SK-N-MC (cell line): ENCODE data around the gene F2RL1.

Experiments
- EZH2 ChIP-seq: fragments of 200-600 bp; sonication (generic); IDR thresholded peaks from one replicate; pipeline ENCODE4 v1.6.1; 2017; ENCODE audit warnings: antibody characterized with exemption
- FOXP2 ChIP-seq: optimal IDR thresholded peaks from 2 replicates; pipeline ENCODE3; 2011; ENCODE audit warnings: mild to moderate bottlenecking, moderate library complexity; ENCODE audit not compliant: insufficient read depth; ENCODE audit errors: extremely low read length, control extremely low read depth
- POLR2AphosphoS5 ChIP-seq: IDR thresholded peaks from 2 replicates; pipeline ENCODE4 v1.6.1; 2012; ENCODE audit warnings: mild to moderate bottlenecking, low read depth, low read length, borderline replicate concordance

DNA sequence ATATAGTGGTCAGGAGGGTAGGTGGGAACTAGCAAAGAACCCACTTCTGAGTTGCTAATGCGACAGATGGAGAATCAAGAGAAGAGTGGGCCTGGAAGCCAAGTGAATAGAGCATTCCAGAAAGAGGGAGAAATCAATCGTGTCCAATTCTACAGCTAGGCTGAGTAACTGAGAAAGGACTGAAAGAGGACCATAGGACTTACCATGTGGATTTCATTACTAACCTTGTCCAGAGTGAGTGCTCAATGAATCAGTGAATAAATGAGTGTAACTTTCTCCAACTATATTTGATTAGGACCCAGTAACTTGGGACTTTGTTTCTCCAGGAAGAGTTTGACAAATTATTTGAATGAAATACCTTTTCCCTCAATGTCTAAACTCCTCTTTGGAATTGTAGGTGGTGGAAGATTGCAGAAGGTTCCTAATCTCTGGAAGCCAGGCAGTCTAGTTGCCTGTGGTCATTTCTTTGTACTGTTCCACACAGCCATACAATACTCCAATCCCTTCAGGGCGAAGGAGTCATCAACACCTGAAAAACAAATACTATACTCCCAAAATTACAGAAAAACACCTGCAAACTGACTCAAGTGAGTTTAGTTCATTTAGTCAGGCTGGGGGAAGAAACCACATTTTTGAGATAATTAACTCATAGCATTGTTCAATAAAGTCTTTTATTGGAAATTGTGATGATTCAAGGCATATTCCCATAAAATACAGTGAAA is 2.6 kb upstream of the F2RL1 start:
- TF ChIP-seq POLR2AphosphoS5, result no peak
- no peak for TF ChIP-seq FOXP2
- TF ChIP-seq EZH2, result no peak
